HEK293 (cell line): ENCODE measurements around the gene TTC7B.

Source experiments
- CTCF ChIA-PET: fragments of 350-600 bp; formaldehyde crosslinking; extraction: SDS; loops from one replicate; lab custom pipeline; 2021; ENCODE audit warnings: antibody characterized with exemption; lab: Yijun Ruan, JAX
- POLR2A ChIA-PET: fragments of 300-600 bp; formaldehyde crosslinking; extraction: SDS; loops from one replicate; lab custom pipeline; 2020; ENCODE audit warnings: antibody characterized with exemption, inconsistent platforms; lab: Yijun Ruan, JAX
- H3K27ac ChIP-seq: fragments of 200-500 bp; sonication (Bioruptor generic); 2 replicates; pipeline ENCODE4 v1.5.1; 2014; ENCODE audit warnings: low read depth, low read length, control low read depth, inconsistent platforms; ENCODE audit errors: extremely low read depth
- H3K36me3 ChIP-seq, 2 experiments: fragments of 200-500 bp in 1 of 2; sonication (Bioruptor generic) in 1 of 2; 1 replicate in 1 of 2; 2 replicates in 1 of 2; pipeline ENCODE4 v1.5.1; 2014 to 2017; ENCODE audit warnings: inconsistent platforms in 2 of 2, low read length in 2 of 2; ENCODE audit not compliant: control insufficient read depth in 2 of 2, insufficient read depth in 1 of 2
- H3K4me1 ChIP-seq: fragments of 200-500 bp; sonication (Bioruptor generic); 2 replicates; pipeline ENCODE4 v1.5.1; 2014; ENCODE audit warnings: mild to moderate bottlenecking, low read length, inconsistent platforms; ENCODE audit not compliant: control insufficient read depth, insufficient read depth
- H3K4me3 ChIP-seq: 2 replicates; pipeline ENCODE4 v1.5.1; 2011; ENCODE audit warnings: low read depth, mild to moderate bottlenecking, control low read depth, low read length, moderate library complexity
- H3K9me3 ChIP-seq: fragments of 200-500 bp; sonication (Bioruptor generic); 2 replicates; pipeline ENCODE4 v1.5.1; 2014; ENCODE audit warnings: low read depth, low read length, inconsistent platforms; ENCODE audit not compliant: control insufficient read depth, insufficient read depth
- BCL11A ChIP-seq: fragments of 450-650 bp; formaldehyde crosslinking; IDR thresholded peaks from 2 replicates; pipeline ENCODE4 v1.5.1; 2016; ENCODE audit warnings: low read depth, missing biosample characterization, missing genetic modification characterization
- GLI2 ChIP-seq: fragments of 450-650 bp; formaldehyde crosslinking; IDR thresholded peaks from 2 replicates; pipeline ENCODE4; 2017; ENCODE audit warnings: missing biosample characterization, missing genetic modification characterization, low read depth, borderline replicate concordance
- KLF7 ChIP-seq: fragments of 450-650 bp; formaldehyde crosslinking; IDR thresholded peaks from 2 replicates; pipeline ENCODE4 v1.5.1; 2016; ENCODE audit warnings: missing biosample characterization, missing genetic modification characterization, borderline replicate concordance
- KLF8 ChIP-seq: fragments of 450-650 bp; formaldehyde crosslinking; IDR thresholded peaks from 2 replicates; pipeline ENCODE4 v1.5.1; 2016; ENCODE audit warnings: missing biosample characterization, missing genetic modification characterization
- ZFP37 ChIP-seq: fragments of 450-650 bp; formaldehyde crosslinking; IDR thresholded peaks from 2 replicates; pipeline ENCODE4 v1.5.1; 2016; ENCODE audit warnings: missing biosample characterization, missing genetic modification characterization
- ZFP41 ChIP-seq: fragments of 450-650 bp; formaldehyde crosslinking; IDR thresholded peaks from 2 replicates; pipeline ENCODE4 v1.5.1; 2016; ENCODE audit warnings: missing biosample characterization, missing genetic modification characterization, borderline replicate concordance
- ZNF10 ChIP-seq: fragments of 450-650 bp; formaldehyde crosslinking; IDR thresholded peaks from 2 replicates; pipeline ENCODE4 v1.5.1; 2017; ENCODE audit warnings: missing biosample characterization, missing genetic modification characterization
- ZNF221 ChIP-seq: fragments of 450-650 bp; formaldehyde crosslinking; IDR thresholded peaks from 2 replicates; pipeline ENCODE4 v1.5.1; 2017; ENCODE audit warnings: missing biosample characterization, missing genetic modification characterization, borderline replicate concordance
- ZNF37A ChIP-seq: fragments of 450-650 bp; IDR thresholded peaks from 2 replicates; pipeline ENCODE4 v1.5.1; 2018; ENCODE audit warnings: missing biosample characterization, missing genetic modification characterization
- ZNF398 ChIP-seq: fragments of 450-650 bp; formaldehyde crosslinking; IDR thresholded peaks from 2 replicates; pipeline ENCODE4 v1.5.1; 2017; ENCODE audit warnings: missing biosample characterization, missing genetic modification characterization
- ZNF548 ChIP-seq: fragments of 450-650 bp; formaldehyde crosslinking; IDR thresholded peaks from 2 replicates; pipeline ENCODE4 v1.5.1; 2016; ENCODE audit warnings: missing biosample characterization, missing genetic modification characterization
- ZNF626 ChIP-seq: fragments of 450-650 bp; sonication (Bioruptor Pico); formaldehyde crosslinking; IDR thresholded peaks from 2 replicates; pipeline ENCODE4 v1.5.1; 2018; ENCODE audit warnings: missing biosample characterization, missing genetic modification characterization, inconsistent platforms
- ZNF76 ChIP-seq: fragments of 450-650 bp; formaldehyde crosslinking; IDR thresholded peaks from 2 replicates; pipeline ENCODE4; 2016; ENCODE audit warnings: low read depth, missing biosample characterization, missing genetic modification characterization, borderline replicate concordance
- ZNF768 ChIP-seq: fragments of 450-650 bp; formaldehyde crosslinking; IDR thresholded peaks from 2 replicates; pipeline ENCODE4 v1.5.1; 2018; ENCODE audit warnings: missing biosample characterization, mild to moderate bottlenecking, missing genetic modification characterization
- ZSCAN18 ChIP-seq: fragments of 450-650 bp; formaldehyde crosslinking; IDR thresholded peaks from 2 replicates; pipeline ENCODE4 v1.5.1; 2016; ENCODE audit warnings: missing biosample characterization, missing genetic modification characterization
- TF ChIP-seq, protein P1 (sequence below): fragments of 450-650 bp; formaldehyde crosslinking; IDR thresholded peaks from 2 replicates; pipeline ENCODE4 v1.5.1; 2016; ENCODE audit warnings: missing biosample characterization, missing genetic modification characterization, borderline replicate concordance
- TF ChIP-seq, protein P2 (sequence below): fragments of 450-650 bp; formaldehyde crosslinking; IDR thresholded peaks from 2 replicates; pipeline ENCODE4 v1.5.1; 2016; ENCODE audit warnings: missing biosample characterization, missing genetic modification characterization

Gene TTC7B

GRCh38 chr14:90567191-90567590 is 249.0 kb downstream of the TTC7B start (continued):
- TF ChIP-seq ZFP41 (tag by site-specific recombination) (no peak), ZNF221 (no peak), ZSCAN18 (tag by site-specific recombination) (no peak), GLI2 (tag by site-specific recombination) (no peak)

GRCh38 chr14:90566481-90566880 is 249.7 kb downstream of the TTC7B start:
- ChIA-PET POLR2A (no interaction called here), CTCF (no interaction called here)
- peaks cover 0 to 6% of the 10 kb centered on the region in 2 experiments; a peak in 1 of 3 replicates for H3K36me3 ChIP-seq
- H3K4me1 ChIP-seq, result no peaks in the 10 kb centered on the region
- no peak overlapping the region for H3K4me3 ChIP-seq
- H3K27ac ChIP-seq, result no peak overlapping the region
- TF ChIP-seq ZNF10 (tag by site-specific recombination) (0 out of 2 replicates have a peak, but pooled peaks have one; percentile 23), BCL11A (tag by site-specific recombination) (no peak)
- H3K9me3 ChIP-seq, result no peaks in the 10 kb centered on the region

- no peaks in the 10 kb centered on the region for H3K36me3 ChIP-seq
- no peaks in the 10 kb centered on the region for H3K9me3 ChIP-seq
- TF ChIP-seq ZFP37 (tag by site-specific recombination) (no peak), ZNF548 (tag by site-specific recombination) (no peak), KLF8 (tag by site-specific recombination) (no peak), KLF7 (no peak), ZNF768 (tag by site-specific recombination) (no peak)
- TF ChIP-seq, protein P1, sequence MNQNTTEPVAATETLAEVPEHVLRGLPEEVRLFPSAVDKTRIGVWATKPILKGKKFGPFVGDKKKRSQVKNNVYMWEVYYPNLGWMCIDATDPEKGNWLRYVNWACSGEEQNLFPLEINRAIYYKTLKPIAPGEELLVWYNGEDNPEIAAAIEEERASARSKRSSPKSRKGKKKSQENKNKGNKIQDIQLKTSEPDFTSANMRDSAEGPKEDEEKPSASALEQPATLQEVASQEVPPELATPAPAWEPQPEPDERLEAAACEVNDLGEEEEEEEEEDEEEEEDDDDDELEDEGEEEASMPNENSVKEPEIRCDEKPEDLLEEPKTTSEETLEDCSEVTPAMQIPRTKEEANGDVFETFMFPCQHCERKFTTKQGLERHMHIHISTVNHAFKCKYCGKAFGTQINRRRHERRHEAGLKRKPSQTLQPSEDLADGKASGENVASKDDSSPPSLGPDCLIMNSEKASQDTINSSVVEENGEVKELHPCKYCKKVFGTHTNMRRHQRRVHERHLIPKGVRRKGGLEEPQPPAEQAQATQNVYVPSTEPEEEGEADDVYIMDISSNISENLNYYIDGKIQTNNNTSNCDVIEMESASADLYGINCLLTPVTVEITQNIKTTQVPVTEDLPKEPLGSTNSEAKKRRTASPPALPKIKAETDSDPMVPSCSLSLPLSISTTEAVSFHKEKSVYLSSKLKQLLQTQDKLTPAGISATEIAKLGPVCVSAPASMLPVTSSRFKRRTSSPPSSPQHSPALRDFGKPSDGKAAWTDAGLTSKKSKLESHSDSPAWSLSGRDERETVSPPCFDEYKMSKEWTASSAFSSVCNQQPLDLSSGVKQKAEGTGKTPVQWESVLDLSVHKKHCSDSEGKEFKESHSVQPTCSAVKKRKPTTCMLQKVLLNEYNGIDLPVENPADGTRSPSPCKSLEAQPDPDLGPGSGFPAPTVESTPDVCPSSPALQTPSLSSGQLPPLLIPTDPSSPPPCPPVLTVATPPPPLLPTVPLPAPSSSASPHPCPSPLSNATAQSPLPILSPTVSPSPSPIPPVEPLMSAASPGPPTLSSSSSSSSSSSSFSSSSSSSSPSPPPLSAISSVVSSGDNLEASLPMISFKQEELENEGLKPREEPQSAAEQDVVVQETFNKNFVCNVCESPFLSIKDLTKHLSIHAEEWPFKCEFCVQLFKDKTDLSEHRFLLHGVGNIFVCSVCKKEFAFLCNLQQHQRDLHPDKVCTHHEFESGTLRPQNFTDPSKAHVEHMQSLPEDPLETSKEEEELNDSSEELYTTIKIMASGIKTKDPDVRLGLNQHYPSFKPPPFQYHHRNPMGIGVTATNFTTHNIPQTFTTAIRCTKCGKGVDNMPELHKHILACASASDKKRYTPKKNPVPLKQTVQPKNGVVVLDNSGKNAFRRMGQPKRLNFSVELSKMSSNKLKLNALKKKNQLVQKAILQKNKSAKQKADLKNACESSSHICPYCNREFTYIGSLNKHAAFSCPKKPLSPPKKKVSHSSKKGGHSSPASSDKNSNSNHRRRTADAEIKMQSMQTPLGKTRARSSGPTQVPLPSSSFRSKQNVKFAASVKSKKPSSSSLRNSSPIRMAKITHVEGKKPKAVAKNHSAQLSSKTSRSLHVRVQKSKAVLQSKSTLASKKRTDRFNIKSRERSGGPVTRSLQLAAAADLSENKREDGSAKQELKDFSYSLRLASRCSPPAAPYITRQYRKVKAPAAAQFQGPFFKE (tag by site-specific recombination), result no peak
- no peaks in the 10 kb centered on the region for H3K4me1 ChIP-seq
- H3K27ac ChIP-seq, result no peak overlapping the region
- ChIA-PET CTCF (interaction anchor here (0.6 to 1.4 kb wide), 4 partner anchors 9 to 297 kb away, joined by 3 to 4 read pairs (median 4); no protein-coding TSS in a partner anchor), POLR2A (no interaction called here)
- no peak overlapping the region for H3K4me3 ChIP-seq
These were observed 251.7 kb downstream of the TTC7B start for GRCh38 chr14:90564496-90564895.

GRCh38 chr14:90562652-90563051 is 253.6 kb downstream of the TTC7B start:
- POLR2A ChIA-PET, result no interaction called here
- H3K27ac ChIP-seq, result no peak overlapping the region
- CTCF ChIA-PET, result interaction anchor here (1.0 kb wide), 1 partner anchor 125 kb away, joined by 3 read pairs; no protein-coding TSS in a partner anchor
- H3K36me3 ChIP-seq, result no peaks in the 10 kb centered on the region
- H3K9me3 ChIP-seq, result no peaks in the 10 kb centered on the region
- no peak overlapping the region for H3K4me3 ChIP-seq
- H3K4me1 ChIP-seq, result no peaks in the 10 kb centered on the region
- TF ChIP-seq ZNF37A (tag by site-specific recombination), result no peak
- TF ChIP-seq ZNF76 (tag by site-specific recombination), result no peak
- no peak for TF ChIP-seq GLI2 (tag by site-specific recombination)
- no peak for TF ChIP-seq ZNF626 (tag by site-specific recombination)
- no peak for TF ChIP-seq ZNF398 (tag by site-specific recombination)
- TF ChIP-seq, protein P2, sequence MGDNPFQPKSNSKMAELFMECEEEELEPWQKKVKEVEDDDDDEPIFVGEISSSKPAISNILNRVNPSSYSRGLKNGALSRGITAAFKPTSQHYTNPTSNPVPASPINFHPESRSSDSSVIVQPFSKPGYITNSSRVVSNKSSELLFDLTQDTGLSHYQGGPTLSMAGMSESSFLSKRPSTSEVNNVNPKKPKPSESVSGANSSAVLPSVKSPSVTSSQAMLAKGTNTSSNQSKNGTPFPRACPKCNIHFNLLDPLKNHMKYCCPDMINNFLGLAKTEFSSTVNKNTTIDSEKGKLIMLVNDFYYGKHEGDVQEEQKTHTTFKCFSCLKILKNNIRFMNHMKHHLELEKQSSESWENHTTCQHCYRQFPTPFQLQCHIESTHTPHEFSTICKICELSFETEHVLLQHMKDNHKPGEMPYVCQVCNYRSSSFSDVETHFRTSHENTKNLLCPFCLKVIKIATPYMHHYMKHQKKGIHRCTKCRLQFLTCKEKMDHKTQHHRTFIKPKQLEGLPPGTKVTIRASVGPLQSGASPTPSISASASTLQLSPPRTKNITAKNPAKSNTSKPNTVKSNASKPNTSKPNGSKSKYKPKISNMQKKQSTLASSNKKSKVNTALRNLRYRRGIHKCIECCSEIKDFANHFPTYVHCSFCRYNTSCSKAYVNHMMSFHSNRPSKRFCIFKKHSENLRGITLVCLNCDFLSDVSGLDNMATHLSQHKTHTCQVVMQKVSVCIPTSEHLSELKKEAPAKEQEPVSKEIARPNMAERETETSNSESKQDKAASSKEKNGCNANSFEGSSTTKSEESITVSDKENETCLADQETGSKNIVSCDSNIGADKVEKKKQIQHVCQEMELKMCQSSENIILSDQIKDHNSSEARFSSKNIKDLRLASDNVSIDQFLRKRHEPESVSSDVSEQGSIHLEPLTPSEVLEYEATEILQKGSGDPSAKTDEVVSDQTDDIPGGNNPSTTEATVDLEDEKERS (tag by site-specific recombination), result no peak
